HG03045 (cell line): ENCODE data around the gene HOXB5.

Source experiments
- ATAC-seq: cut with Tn5 transposase; IDR thresholded peaks from one replicate; pipeline ENCODE4 v1.9.1; 2021; ENCODE audit warnings: mild to moderate bottlenecking, moderate library complexity; ENCODE audit not compliant: unreplicated experiment

Gene HOXB5

DNA sequence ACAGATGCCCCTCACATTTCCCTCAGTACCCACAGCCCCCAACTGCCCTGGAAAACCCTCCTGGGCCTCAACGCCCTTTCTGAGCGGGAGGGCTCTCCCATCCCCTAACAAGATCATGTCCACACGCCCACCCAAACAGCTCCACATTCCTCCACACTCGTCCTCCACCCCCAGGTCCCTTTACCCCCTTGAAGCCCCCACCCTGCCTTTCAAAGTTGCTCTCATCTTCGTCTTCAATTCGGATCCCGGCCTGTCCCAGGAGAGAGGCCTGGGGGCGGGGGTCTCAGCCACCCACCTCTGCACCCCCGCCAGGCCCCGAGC is 29.8 kb downstream of the HOXB5 start:
- no peak for ATAC-seq

GRCh38 chr17:48563385-48563838 is 30.2 kb downstream of the HOXB5 start:
- ATAC-seq = no peak

DNA sequence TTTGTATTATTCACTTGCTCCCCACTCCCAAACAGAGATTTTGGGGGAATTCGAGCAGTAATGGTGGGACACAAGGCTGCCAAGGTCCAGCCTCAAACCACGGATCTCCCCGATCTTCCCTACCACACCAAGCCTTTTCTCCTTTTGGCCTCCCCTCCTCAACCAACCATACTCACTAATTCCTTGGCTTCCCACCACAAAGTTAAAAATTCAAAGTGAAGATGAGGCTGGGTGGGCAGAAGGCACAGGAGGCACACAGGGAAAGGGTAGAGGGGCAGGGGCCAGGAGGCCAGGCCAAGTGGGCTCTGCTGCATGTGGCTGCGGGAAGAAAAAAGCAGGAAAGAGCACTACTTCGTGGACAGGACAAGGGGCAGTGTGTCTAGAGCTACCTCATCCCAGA is 30.6 kb downstream of the HOXB5 start:
- no peak for ATAC-seq

DNA sequence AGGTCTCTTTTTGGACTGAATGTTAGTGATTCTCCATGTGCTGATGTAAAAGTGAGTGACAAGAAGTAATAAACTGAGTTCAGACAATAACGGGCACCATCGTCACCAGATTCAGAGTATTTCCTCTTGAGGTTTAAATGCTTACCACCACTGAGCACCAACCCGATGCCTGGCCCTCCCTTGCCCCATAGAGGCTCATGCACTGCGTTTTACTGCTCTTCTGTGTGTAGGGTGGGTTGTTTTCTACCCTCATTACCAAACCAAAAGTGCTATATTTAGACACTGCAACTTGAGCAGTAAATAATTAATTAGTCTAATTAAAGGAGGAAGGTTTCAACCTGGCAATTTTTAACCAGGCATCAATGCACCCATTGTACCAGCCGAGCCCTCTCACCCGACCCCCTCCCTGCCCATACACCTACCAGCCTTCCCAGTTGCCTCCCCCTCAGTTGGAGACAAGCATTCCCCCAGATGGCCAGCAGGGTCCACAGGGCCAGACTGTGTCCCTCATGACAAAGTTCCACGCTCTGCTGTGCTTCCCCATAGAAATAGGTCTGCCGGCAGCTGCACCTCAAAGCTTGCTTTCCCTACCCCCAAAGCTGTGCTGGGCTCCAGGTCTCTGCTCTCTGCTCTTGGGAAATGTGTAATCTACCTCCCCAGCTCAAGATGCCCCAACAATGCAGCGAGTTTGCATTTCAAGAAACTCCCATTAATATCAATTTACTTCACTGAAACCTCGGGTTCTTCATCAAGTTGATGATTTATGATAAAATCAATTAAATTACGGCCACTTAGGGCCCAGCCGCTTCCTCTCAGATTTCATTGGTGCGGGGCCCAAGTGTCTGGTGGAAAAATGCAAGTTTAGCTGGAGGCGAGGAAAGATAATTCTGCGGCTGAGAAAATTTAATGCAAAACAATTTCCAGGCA is 31.4 kb downstream of the HOXB5 start:
- no peak for ATAC-seq

- ATAC-seq = no peak
Measured at GRCh38 chr17:48559840-48560817, 33.5 kb downstream of the HOXB5 start.

- ATAC-seq = no peak
Measured at GRCh38 chr17:48559122-48559839, 34.3 kb downstream of the HOXB5 start.

GRCh38 chr17:48558831-48559121 is 34.8 kb downstream of the HOXB5 start:
- no peak for ATAC-seq

GRCh38 chr17:48558057-48558830 is 35.3 kb downstream of the HOXB5 start:
- no peak for ATAC-seq

GRCh38 chr17:48556576-48557401 is 36.8 kb downstream of the HOXB5 start:
- no peak for ATAC-seq

DNA sequence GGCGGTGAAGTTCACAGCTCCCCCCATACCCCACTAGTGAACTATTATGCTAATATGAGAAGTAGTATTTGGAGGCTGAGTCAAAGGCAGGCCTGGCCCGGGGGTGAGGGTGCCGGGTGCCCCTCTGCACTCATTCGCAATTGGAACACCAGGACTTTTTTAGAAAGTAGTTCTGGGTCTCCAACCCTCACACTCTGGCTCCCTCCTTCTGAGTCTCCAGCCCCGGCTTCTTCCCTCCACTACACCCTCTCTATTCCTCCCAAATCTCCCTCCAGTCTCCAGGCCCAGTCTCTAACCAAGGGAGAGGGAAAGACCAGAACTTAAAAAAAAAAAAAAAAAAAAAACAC is 37.4 kb downstream of the HOXB5 start:
- no peak for ATAC-seq

- no peak for ATAC-seq
Measured at GRCh38 chr17:48555258-48556228, 38.0 kb downstream of the HOXB5 start.

GRCh38 chr17:48554412-48555257 is 38.9 kb downstream of the HOXB5 start:
- ATAC-seq = no peak

DNA sequence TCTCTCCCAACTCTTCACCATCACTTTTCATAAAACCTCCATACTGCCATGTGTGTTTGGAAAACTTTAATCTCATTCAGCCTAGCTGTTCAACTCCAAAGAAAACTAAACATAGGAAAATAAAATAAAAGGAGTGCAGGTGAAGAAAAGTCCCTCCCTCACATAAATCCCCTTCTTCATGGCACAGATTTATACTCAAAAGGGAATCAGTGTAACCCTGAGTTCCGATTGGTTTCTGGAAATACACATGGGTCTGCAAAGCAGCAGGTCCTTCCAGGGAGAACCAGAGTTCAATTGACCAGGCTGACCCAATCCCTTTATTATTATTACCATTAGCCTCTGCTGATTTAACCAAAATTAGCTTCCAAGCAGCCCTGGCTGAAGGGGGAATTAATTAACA is 39.8 kb downstream of the HOXB5 start:
- no peak for ATAC-seq

- no peak for ATAC-seq
Measured at GRCh38 chr17:48553190-48553547, 40.4 kb downstream of the HOXB5 start.

DNA sequence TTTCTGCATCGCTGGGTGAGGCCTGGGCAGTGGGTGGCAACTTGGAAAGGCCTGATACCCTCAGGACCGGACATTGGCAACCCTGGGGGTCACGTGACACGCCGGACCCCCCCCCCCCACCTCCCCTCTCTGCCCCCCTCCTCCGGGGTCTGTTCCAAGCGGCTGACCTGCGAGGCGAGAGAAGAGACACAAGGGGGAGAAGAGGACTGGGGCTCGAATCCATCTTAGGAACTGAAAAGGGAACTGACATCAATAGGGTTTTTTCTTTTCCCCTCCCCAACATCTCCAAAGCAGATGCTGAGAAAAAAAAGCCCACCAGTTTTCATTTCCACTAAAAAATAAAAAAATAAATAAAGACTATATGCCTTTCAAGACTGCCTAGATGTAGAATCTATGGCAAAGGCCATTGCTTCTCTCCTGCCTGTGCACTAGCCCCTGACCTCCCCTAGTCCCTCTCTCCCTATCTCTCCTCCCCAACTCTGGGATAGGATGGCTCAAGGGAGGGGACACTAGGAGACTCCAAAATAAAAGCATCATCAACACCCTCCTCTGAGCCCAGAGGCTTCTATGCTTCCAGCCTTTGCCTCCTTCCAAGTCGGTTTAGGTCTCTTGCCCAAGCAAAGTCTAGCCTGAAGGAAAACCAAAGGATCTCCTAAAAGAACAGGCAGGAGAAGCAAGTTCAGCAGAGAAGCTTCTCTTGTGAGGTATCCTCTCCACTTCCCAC is 41.0 kb downstream of the HOXB5 start:
- no peak for ATAC-seq

DNA sequence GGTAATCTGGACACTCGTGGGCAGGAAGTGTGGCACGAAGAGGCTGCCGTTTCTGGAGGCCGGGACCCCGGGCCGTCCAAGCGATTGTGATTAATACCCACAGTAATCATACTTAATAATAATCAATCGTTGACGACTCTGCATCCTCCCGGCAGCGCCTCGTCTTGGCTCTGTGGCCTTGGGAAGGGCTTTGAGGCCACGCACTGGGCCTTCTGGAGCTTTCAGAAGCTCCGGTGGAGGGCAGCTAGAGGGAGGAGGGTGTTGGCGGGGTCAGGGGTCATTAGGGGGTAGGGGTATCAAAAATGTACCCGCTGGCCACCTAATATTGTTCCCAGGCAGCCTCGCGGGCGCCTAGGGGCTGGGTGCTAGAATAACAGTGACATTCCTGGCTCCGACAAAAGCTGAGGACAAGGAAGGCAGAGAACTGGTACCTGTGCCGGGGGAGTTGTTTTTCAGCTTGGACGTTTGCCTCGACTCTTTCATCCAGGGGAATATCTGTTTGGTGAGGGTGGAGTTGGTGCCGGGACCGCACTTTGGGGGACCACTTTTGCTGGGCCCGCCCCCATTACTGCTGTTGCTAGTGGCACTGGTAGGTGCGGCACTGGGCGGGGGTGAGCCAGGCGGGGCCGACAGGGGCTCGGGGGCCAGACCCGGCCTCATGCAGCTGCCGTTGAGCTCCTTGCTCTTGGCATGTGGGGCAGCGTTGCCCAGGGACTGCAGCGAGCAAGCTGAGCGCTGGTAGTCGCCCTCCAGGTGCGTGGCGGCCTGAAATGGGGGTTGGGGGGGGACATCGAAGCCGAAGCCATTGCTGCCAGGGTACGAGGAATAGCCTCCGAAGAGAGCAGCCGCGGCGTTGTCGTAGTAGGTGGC is 41.7 kb downstream of the HOXB5 start:
- no peak for ATAC-seq
